Left ventricle myocardium superior (tissue), 1 donor: ENCODE results near the gene MAPRE3. TPM values are rescaled to one million over a fixed set of nuclear protein-coding genes. Genes with fewer than 3 reads are reported as not detected.
A peak's percentile ranks its signal among the peaks of the same experiment; 100 is the strongest.

Experiments used
- ATAC-seq: fragments of 200-7000 bp; cut with Tn5 transposase; one replicate; pipeline ENCODE4 v1.9.1; 2020; ENCODE audit warnings: mild to moderate bottlenecking, moderate library complexity
- DNase-seq: peaks from one replicate; pipeline ENCODE4 v3.0.0-alpha.2; 2020
- intact Hi-C: fragments of 100-400 bp; cut with micrococcal nuclease; formaldehyde crosslinking; loops from one replicate; pipeline ENCODE4 v1.11.0; 2022
- total RNA-seq: library from RNA; stranded (reverse); fragmentation: NEBNext Ultra II Directional; extraction: Animal tissue kit (Norgen Biotek cat#: 25700); gene quantifications from one replicate; pipeline ENCODE4 v1.2.1, GENCODE V29; 2021
- donor health status: DM: no; HTN: yes; CAD: no; lungs with severe emphysema.

MAPRE3 gene
- total RNA-seq, 1 donor from 2014 or later, result 52.4 TPM

- DNase-seq (no peak), ATAC-seq (no peak)
- intact Hi-C loops, result no loop called here
Measured at GRCh38 chr2:27006602-27007415, 36.4 kb downstream of the MAPRE3 start.

- DNase-seq, result no peak
- intact Hi-C loops, result no loop called here
- peak; percentile 56 for ATAC-seq
Measured at GRCh38 chr2:27007416-27008374, 37.3 kb downstream of the MAPRE3 start.

DNA sequence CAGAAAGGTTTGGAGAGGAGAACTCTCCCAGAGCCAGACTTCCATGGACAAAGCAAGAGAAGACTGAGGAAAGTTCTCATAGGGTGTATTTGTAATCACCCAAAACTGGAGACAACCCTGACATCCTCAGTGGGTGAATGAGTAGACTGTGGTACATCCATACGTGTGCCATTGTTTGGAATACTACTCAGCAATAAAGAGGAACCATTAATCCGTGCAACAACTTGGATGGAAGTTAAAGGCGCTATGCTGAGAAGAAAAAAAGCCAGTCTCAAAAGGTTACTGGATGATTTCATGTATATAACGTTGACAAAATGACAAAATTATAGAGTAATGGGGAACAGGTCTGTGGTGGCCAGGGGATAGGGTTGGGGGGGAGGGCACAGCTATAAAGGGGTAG is 38.2 kb downstream of the MAPRE3 start:
- ATAC-seq (no peak), DNase-seq (no peak)
- intact Hi-C loops, result no loop called here

GRCh38 chr2:27009083-27009482 is 38.6 kb downstream of the MAPRE3 start:
- intact Hi-C loops, result no loop called here
- ATAC-seq (no peak), DNase-seq (no peak)

DNA sequence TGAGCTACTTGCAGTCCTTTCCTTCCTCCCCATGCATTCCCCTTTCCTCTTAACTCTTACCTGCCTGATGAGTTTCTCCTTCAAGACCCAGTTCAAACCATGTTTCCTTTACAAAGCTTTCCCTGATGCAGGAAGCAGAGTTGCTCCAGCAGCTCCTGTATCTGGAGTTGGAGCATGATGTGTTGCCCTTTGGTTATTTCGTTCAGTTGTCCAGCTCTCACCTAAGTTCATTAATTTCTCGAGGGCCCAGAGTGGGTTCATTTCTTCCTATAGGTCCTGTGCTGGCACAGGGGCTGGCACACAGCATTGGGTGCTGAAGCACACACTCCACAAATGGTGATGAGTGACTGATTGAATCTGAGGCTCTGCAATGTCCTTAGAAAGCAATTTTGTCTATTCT is 39.3 kb downstream of the MAPRE3 start:
- intact Hi-C loops, result no loop called here
- ATAC-seq, result no peak
- no peak for DNase-seq

DNA sequence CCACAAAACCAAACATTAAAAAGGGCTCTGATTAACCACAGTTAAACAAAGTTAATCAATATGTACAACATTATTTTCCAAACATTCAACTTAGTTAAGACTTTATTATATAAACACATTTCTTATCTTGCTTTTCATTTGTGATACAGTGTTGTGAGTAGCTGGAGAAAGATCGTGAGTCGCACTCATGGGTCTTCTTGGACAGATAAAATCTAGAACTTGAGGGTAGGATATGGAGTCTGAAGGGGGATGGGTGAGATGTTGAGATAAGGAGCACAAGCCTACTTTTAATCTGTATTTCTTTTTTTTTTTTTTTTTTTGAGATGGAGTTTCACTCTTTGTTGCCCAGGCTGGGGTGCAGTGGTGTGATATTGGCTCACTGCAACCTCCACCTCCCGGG is 39.7 kb downstream of the MAPRE3 start:
- no peak for DNase-seq
- intact Hi-C loops, result no loop called here
- no peak for ATAC-seq

- DNase-seq (no peak), ATAC-seq (no peak)
- intact Hi-C loops, result no loop called here
Measured at GRCh38 chr2:27013738-27014137, 43.3 kb downstream of the MAPRE3 start.

DNA sequence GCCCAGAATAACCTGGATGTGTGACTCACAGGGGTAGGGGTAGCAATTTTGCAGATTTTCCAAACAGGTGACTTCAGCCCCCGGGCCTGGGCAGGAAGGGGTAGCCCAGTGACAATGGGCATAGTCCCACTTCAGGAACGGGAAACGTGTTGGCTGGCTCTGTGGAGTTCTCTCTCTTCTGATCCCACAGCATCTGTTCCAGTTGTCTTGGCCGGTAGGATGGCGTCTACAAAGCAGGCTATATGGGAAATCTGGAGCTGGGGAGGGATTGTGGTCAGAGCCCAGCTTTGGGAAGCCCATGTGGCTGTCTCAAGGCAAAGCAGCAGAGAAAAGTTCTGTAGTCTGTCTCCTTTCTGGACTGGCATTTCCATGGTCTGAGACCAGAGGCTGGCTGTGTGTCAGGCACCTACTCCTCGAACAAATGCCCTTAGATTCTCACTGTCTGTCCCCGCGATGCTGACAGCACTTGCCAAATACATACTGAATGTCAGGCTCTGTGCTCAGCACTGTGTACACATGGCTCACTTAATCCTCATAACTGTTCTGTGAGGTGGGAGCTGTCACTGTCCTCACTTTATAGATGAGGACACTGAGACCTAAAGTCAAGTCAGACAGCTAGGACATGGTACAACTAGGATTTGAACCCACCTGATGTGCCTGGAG is 44.5 kb downstream of the MAPRE3 start:
- no peak for DNase-seq
- ATAC-seq, result peak; percentile 29
- intact Hi-C loops, result loop anchor here (5.0 kb wide), 1 partner anchor 53 kb away; no protein-coding TSS in a partner anchor

DNA sequence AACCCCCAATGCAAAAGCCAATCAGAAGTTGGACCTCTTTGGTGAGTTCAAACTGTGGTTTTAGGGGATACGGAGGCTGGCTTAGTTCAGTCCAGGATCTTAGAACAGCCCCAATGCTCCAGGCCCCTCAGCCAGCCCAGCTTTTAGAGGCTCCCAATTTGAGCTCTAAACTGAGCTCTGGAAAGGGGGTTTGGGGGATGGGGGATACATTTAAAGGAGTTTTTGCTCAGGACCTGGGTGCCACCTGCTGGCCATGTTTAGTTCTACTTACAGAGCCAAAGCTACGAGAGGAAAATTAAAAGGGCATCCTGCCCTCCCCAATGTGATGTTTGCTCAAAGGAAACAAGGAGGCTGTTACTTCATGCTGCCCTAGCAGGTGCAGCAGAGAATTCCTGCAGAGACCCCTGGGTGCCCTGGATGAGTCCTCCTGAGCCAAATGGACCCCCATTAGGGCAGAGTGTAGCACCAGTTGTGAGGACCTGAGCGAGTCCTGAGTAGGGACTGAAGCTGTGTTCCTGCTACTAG is 46.4 kb downstream of the MAPRE3 start:
- intact Hi-C loops, result loop anchor here (5.0 kb wide), 1 partner anchor 55 kb away; no protein-coding TSS in a partner anchor
- peak; percentile 62 for DNase-seq
- ATAC-seq, result peak; percentile 48

GRCh38 chr2:27018142-27018541 is 47.7 kb downstream of the MAPRE3 start:
- ATAC-seq, result peak; percentile 78
- intact Hi-C loops, result loop anchor here (5.0 kb wide), 1 partner anchor 56 kb away; no protein-coding TSS in a partner anchor
- DNase-seq, result no peak

DNA sequence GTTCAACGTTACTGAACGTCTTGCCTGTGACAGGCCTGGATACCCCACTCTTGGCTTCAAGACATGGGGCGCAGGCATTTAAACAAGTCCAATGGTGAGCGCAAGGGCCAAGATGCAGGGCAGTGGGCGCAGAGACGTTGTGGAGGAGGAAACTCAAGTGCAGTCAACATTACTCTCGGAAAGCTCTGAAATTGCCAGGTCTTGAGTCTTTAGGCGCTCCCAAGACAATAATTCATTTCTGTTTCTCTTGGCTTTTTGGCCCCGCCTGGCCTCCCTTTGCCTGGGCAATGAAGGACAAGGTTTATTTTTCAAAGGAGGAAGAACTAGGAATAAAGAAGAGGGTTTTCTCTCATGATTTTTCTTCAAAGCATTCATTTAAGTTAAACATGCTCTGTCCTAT is 49.0 kb downstream of the MAPRE3 start:
- intact Hi-C loops, result loop anchor here (5.0 kb wide), 1 partner anchor 57 kb away; no protein-coding TSS in a partner anchor
- DNase-seq, result no peak

GRCh38 chr2:27019931-27020855 is 49.8 kb downstream of the MAPRE3 start:
- ATAC-seq, result peak; percentile 51
- intact Hi-C loops, result loop anchor here (5.0 kb wide), 1 partner anchor 58 kb away; no protein-coding TSS in a partner anchor

More for the DNA sequence above, 49.0 kb downstream of the MAPRE3 start:
- no peak for ATAC-seq

GRCh38 chr2:27021253-27022049 is 51.0 kb downstream of the MAPRE3 start:
- intact Hi-C loops, result no loop called here
- DNase-seq, result no peak
- ATAC-seq, result no peak

More at GRCh38 chr2:27019931-27020855, 49.8 kb downstream of the MAPRE3 start:
- DNase-seq, result peak; percentile 71

- ATAC-seq, result no peak
- DNase-seq, result no peak
- intact Hi-C loops, result no loop called here
Measured at GRCh38 chr2:27023740-27024139, 53.3 kb downstream of the MAPRE3 start.

GRCh38 chr2:27024188-27024587 is 53.8 kb downstream of the MAPRE3 start:
- intact Hi-C loops, result no loop called here
- ATAC-seq (no peak), DNase-seq (no peak)

DNA sequence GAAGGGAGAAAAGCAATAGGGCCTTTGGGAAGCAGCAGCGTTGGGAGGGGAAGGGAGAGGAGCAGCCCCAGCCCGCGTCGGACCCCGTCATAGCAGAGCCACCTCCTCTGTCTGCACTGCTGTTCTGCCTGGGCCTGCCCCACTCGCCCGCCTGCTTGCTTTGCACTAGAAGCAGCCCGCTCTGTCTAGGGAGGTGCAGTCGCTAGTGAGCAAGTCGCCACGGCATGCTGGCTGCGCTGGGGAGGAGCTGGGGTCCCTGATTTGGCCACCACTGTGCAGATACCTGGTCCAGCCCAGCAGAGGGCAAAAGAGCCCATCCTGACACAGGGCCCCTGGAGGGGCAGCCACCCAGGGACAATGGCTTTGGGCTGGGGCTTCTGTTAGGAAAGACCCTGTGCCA is 54.4 kb downstream of the MAPRE3 start:
- intact Hi-C loops, result no loop called here
- DNase-seq (no peak), ATAC-seq (no peak)

DNA sequence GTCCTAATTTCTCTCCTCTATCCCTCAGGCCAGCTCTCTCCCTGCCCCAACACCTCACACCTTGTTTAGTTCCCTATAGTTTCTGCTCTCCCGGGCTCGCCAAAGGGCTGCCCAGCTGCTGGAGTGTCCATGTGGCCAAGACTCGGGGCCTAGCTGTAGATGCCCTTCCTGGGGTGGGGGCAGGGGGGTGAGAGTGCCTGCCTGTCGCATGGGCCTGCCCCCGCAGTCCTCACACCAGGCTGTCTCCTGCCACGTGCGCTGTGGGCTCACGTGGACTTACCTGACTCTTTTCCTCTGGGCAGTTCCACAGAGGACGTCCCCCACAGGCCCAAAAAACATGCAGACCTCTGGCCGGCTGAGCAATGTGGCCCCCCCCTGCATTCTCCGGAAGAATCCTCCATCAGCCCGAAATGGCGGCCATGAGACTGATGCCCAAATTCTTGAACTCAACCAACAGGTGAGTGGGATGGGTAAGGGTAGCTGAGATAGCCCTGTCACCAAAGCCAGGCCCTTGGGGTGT is 54.9 kb downstream of the MAPRE3 start:
- intact Hi-C loops, result no loop called here
- ATAC-seq (no peak), DNase-seq (no peak)
